ENCODE data around the gene ZNF286A. TPM values are rescaled to one million over a fixed set of nuclear protein-coding genes. Genes with fewer than 3 reads are reported as not detected.
A peak's percentile ranks its signal among the peaks of the same experiment; 100 is the strongest.
"Not testable (repeated sequence)": the region's sequence is repeated elsewhere in the genome, so short reads cannot be mapped to it uniquely, and the experiment has no call there.

ZNF286A gene
- total RNA-seq, 1 donor from 2014 or later, result 38.5 TPM

- no peak overlapping the region for H3K4me3 Mint-ChIP-seq (ENCODE audit: unreplicated experiment)
- H3K27me3 Mint-ChIP-seq (ENCODE audit: unreplicated experiment), result no peaks in the 10 kb centered on the region
These were observed 39.5 kb upstream of the ZNF286A start for GRCh38 chr17:15660077-15660476.

GRCh38 chr17:15662681-15663080 is 36.9 kb upstream of the ZNF286A start:
- Mint-ChIP-seq H3K27me3 (ENCODE audit: unreplicated experiment) (no peaks in the 10 kb centered on the region), H3K4me3 (ENCODE audit: unreplicated experiment) (no peak overlapping the region), H3K9me3 (ENCODE audit: unreplicated experiment) (no peaks in the 10 kb centered on the region), H3K4me1 (ENCODE audit: unreplicated experiment) (peaks cover 11% of the 10 kb centered on the region), H3K27ac (ENCODE audit: unreplicated experiment) (no peak overlapping the region), H3K36me3 (ENCODE audit: unreplicated experiment) (peaks cover 9% of the 10 kb centered on the region)
- no peak for TF ChIP-seq CTCF (IDR thresholded peaks at IDR 0.05)
- no peak for DNase-seq (ENCODE audit: extremely low spot score, unreplicated experiment)

More at GRCh38 chr17:15660077-15660476, 39.5 kb upstream of the ZNF286A start:
- TF ChIP-seq CTCF (IDR thresholded peaks at IDR 0.05), result no peak
- Mint-ChIP-seq H3K9me3 (ENCODE audit: unreplicated experiment) (no peaks in the 10 kb centered on the region), H3K4me1 (ENCODE audit: unreplicated experiment) (peaks cover 17% of the 10 kb centered on the region), H3K36me3 (ENCODE audit: unreplicated experiment) (peaks cover 9% of the 10 kb centered on the region), H3K27ac (ENCODE audit: unreplicated experiment) (no peak overlapping the region)
- DNase-seq (ENCODE audit: extremely low spot score, unreplicated experiment), result no peak

- no peaks in the 10 kb centered on the region for H3K9me3 Mint-ChIP-seq (ENCODE audit: unreplicated experiment)
- TF ChIP-seq CTCF (IDR thresholded peaks at IDR 0.05), result no peak
- peaks cover 11% of the 10 kb centered on the region for H3K36me3 Mint-ChIP-seq (ENCODE audit: unreplicated experiment)
- no peak overlapping the region for H3K4me3 Mint-ChIP-seq (ENCODE audit: unreplicated experiment)
- H3K4me1 Mint-ChIP-seq (ENCODE audit: unreplicated experiment), result peaks cover 11% of the 10 kb centered on the region
- no peak for DNase-seq (ENCODE audit: extremely low spot score, unreplicated experiment)
- no peaks in the 10 kb centered on the region for H3K27me3 Mint-ChIP-seq (ENCODE audit: unreplicated experiment)
- no peak overlapping the region for H3K27ac Mint-ChIP-seq (ENCODE audit: unreplicated experiment)
These were observed 36.4 kb upstream of the ZNF286A start for GRCh38 chr17:15663176-15663575.

- no peak overlapping the region for H3K27ac Mint-ChIP-seq (ENCODE audit: unreplicated experiment)
- no peak for DNase-seq (ENCODE audit: extremely low spot score, unreplicated experiment)
- no peak for TF ChIP-seq CTCF (IDR thresholded peaks at IDR 0.05)
These were observed 35.9 kb upstream of the ZNF286A start for GRCh38 chr17:15663691-15664090.

GRCh38 chr17:15669526-15669925 is 30.0 kb upstream of the ZNF286A start:
- H3K27ac Mint-ChIP-seq (ENCODE audit: unreplicated experiment); H3K4me3 Mint-ChIP-seq (ENCODE audit: unreplicated experiment); DNase-seq (ENCODE audit: extremely low spot score, unreplicated experiment); H3K36me3 Mint-ChIP-seq (ENCODE audit: unreplicated experiment); H3K4me1 Mint-ChIP-seq (ENCODE audit: unreplicated experiment); H3K9me3 Mint-ChIP-seq (ENCODE audit: unreplicated experiment); H3K27me3 Mint-ChIP-seq (ENCODE audit: unreplicated experiment): not testable (repeated sequence)
- peak; percentile 15 for TF ChIP-seq CTCF (IDR thresholded peaks at IDR 0.05)

More at GRCh38 chr17:15663691-15664090, 35.9 kb upstream of the ZNF286A start:
- H3K27me3 Mint-ChIP-seq (ENCODE audit: unreplicated experiment), result no peaks in the 10 kb centered on the region
- H3K4me1 Mint-ChIP-seq (ENCODE audit: unreplicated experiment), result peaks cover 11% of the 10 kb centered on the region
- no peaks in the 10 kb centered on the region for H3K9me3 Mint-ChIP-seq (ENCODE audit: unreplicated experiment)
- H3K36me3 Mint-ChIP-seq (ENCODE audit: unreplicated experiment), result peaks cover 14% of the 10 kb centered on the region
- H3K4me3 Mint-ChIP-seq (ENCODE audit: unreplicated experiment), result no peak overlapping the region

- not testable (repeated sequence) for DNase-seq (ENCODE audit: extremely low spot score, unreplicated experiment); H3K4me3 Mint-ChIP-seq (ENCODE audit: unreplicated experiment); H3K4me1 Mint-ChIP-seq (ENCODE audit: unreplicated experiment); H3K27ac Mint-ChIP-seq (ENCODE audit: unreplicated experiment); H3K9me3 Mint-ChIP-seq (ENCODE audit: unreplicated experiment); H3K27me3 Mint-ChIP-seq (ENCODE audit: unreplicated experiment)
- peaks cover 17% of the 10 kb centered on the region for H3K36me3 Mint-ChIP-seq (ENCODE audit: unreplicated experiment)
These were observed 24.9 kb upstream of the ZNF286A start for GRCh38 chr17:15674640-15675039.

- H3K4me1 Mint-ChIP-seq (ENCODE audit: unreplicated experiment); H3K4me3 Mint-ChIP-seq (ENCODE audit: unreplicated experiment); DNase-seq (ENCODE audit: extremely low spot score, unreplicated experiment); H3K9me3 Mint-ChIP-seq (ENCODE audit: unreplicated experiment); H3K27me3 Mint-ChIP-seq (ENCODE audit: unreplicated experiment); H3K27ac Mint-ChIP-seq (ENCODE audit: unreplicated experiment): not testable (repeated sequence)
- peaks cover 17% of the 10 kb centered on the region for H3K36me3 Mint-ChIP-seq (ENCODE audit: unreplicated experiment)
These were observed 23.6 kb upstream of the ZNF286A start for GRCh38 chr17:15675991-15676390.

GRCh38 chr17:15683135-15683534 is 16.4 kb upstream of the ZNF286A start:
- not testable (repeated sequence) for H3K4me3 Mint-ChIP-seq (ENCODE audit: unreplicated experiment); H3K36me3 Mint-ChIP-seq (ENCODE audit: unreplicated experiment); DNase-seq (ENCODE audit: extremely low spot score, unreplicated experiment); H3K27me3 Mint-ChIP-seq (ENCODE audit: unreplicated experiment); H3K27ac Mint-ChIP-seq (ENCODE audit: unreplicated experiment); H3K9me3 Mint-ChIP-seq (ENCODE audit: unreplicated experiment)
- H3K4me1 Mint-ChIP-seq (ENCODE audit: unreplicated experiment), result peaks cover 11% of the 10 kb centered on the region

Measured in osteocyte (in vitro differentiated cells).